Measurements from ENCODE around the gene UBA6.
"Not testable (repeated sequence)": the region's sequence is repeated elsewhere in the genome, so short reads cannot be mapped to it uniquely, and the experiment has no call there.

The UBA6 gene

DNA sequence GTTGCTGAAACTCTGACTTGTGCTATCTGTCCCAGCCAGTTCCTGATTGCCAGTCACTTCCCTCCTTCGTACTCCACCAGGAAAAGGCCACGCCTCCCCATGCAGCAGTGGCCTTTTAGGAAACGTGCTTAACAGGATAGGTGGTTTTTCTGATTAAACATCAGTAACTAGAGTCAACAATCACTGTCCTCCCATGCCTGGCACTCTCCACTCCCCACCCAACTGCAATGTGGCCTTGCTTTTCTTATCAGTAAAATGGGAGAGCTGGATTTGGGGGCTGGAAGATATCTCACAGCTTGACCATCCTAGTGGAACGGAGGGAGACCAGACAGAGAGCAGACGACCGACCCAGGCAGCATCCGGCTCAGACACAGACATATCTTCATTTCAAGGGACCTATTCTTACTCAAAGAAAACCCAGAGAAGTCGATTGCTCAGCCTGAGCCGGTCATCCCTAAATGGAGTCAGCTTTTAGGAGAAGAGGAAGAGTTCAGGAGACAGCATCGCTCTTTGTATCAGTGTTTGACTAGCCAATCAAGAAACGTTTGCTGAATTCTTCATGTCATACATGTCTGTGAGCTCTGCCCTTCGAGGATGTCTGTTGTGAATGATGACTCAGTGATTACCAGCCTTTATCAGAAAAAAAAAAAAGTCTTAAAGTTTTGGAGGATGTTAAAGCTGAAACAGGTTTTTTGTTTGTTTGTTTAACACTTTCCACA is 12.7 kb upstream of the UBA6 start:
- DNase-seq = no peak

- DNase-seq = no peak
These were observed 11.9 kb upstream of the UBA6 start for GRCh38 chr4:67712650-67713528.

- no peak for DNase-seq
These were observed 11.2 kb upstream of the UBA6 start for GRCh38 chr4:67712000-67712625.

DNA sequence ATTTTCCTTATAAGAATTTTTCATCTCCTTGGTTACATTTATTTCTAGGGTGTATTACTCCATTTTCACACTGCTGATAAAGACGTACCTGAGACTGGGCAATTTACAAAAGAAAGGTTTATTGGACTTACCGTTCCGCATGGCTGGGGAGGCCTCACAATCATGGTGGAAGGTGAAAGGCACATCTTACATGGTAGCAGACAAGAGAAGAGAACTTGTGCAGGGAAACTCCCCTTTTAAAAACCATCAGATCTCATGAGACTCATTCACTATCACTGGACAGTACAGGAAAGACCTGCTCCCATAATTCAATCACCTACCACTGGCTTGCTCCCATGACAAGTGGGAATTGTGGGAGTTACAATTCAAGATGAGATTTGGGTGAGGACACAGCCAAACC is 5.7 kb upstream of the UBA6 start:
- DNase-seq = not testable (repeated sequence)

GRCh38 chr4:67704843-67705242 is 3.9 kb upstream of the UBA6 start:
- DNase-seq = no peak

GRCh38 chr4:67702166-67702565 is 1.2 kb upstream of the UBA6 start:
- DNase-seq = no peak

GRCh38 chr4:67701517-67701850 is 529 bp upstream of the UBA6 start:
- no peak for DNase-seq

DNA sequence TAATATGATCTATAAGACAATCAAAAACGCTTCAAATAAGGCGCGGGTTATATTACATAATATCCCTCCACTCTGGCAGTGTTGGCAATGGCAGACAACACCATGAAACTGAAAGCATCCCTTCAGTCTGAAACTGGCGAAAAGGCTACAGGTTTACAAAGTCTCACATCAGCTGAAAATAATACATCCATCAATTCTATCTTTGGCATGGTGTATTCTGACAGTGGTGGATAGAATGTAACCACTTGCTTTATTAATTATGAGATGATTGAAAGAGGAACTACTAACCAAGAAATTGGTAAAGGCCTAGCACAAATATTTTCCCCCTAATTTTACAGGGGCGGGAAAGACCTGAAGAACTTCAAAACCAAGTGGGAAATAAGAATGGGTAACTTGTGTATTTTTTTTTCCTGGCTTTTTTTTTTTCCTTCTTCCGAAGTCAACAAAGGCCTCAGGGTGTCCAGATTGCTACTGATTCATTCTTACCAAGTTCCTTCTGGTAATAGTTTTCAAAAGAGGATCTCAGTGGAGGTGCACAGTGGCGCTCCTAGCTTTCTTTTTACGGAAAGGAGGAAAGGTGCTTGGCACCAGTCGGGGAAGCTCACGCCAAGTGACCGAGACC is 728 bp downstream of the UBA6 start:
- DNase-seq = no peak

DNA sequence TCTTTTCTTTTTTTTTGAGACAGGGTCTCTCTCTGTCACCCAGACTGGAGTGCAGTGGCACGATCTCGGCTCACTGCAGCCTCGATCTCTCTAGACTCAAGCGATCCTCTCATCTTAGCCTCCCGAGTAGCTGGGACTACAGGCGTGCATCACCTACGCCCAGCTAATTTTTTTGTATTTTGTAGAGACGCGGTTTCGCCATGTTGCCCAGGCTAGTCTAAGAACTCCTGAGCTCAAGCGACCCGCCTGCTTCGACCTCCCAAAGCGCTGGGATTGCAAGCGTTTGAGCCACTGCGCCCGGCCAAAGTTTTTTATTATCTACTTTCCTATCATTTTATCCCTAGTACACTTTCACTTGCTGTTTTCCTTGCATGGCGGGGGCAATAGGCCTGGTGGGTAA is 1.4 kb downstream of the UBA6 start:
- DNase-seq = no peak

- no peak for DNase-seq
These were observed 2.9 kb downstream of the UBA6 start for GRCh38 chr4:67697860-67698687.

DNA sequence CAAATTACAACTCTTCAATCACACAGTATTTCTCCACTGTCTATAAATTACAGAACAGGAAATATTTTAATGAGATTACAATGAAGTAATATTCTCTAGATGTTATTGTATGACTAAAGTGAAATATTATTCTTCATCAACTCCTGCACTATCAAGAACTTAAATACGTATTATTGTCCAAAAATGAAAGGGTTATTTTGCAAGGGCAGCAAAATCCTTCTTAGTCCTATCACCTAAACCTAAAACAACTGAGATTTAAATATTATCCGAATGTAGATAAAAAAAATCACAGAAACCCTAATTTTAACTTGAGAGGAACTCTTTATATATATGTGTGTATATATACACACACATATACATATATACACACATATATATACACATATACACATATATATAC is 4.9 kb downstream of the UBA6 start:
- DNase-seq = no peak

DNA sequence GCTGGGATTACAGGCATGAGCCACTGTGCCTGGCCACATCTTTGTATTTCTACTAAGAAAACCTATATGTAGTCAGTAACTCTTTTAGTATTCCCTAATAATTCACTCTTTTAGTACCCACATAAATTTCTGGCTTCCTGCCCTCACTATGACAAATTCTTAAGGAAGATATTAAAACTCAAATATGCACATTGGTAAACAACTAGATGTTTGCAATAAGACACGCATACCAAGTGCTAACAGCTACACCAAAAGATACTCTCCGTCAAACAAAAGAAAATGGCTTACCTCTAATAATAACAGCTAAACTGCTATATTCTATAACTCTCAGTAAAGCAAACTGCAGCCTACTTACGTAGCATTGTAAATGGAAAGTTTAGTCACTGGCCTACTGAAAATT is 6.3 kb downstream of the UBA6 start:
- no peak for DNase-seq

GRCh38 chr4:67691328-67691727 is 9.6 kb downstream of the UBA6 start:
- DNase-seq = no peak

DNA sequence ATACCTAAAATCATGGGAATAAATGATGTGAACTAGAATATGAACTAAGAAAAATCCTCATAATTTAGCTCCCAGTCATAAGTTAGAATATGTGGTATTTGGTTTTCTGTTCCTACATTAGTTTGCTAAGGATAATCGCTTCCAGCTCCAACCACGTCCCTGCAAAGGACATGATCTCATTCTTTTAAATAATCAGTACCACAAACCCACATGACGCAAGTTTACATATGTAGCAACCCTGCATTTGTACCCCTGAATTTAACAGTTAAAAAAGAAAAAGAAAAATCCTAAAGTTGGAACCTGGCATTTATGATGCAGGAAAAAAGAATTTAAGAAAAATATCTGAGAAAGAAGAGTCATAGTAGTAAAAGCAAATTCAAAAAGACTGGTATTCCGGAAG is 13.3 kb downstream of the UBA6 start:
- no peak for DNase-seq

DNA sequence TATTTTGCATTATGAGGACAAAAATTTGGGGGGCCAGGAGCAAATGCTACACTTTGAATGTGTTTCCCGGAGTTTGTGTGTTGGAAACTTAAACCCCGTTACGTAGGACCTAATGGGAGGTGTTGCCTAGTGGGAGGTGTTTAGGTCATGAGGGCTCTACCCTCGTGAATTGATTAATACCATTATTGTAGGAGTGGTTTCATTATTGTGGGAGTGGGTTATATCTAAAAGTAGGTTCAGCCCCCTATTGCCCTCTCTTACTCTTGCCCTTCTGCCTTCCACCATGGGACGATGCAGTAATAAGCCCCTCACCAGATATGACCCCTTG is 15.5 kb downstream of the UBA6 start:
- no peak for DNase-seq

DNA sequence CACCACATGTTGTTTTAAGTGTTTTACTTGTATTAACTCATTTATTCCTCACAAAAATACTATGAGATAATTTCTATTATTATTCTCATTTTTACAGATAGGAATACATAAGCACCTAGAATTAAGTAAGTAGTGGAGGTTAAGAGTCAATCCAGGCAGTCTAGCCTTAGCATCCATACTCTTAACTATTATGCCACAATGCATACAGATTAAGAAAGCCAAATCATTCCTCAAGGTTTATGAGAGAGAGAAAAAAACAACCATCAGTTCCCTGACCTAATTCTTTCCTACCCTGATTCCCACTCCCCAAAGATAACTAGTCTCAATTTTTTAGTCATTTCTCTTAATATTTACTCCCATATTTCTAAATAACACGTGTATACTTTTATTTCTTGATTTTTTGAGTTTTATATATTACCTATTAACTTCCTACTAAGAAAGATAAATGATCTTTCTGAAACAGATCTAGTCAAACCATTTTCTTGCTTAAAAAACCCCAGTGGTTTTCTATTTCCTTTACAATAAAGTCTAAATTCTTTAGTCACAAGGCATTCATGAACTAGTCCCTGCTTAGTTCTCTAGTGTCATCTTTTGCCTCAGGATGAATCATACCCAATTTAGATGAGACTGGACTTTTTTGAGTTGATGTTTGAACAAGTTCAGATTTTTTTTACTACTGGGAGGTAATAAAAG is 16.0 kb downstream of the UBA6 start:
- no peak for DNase-seq

DNA sequence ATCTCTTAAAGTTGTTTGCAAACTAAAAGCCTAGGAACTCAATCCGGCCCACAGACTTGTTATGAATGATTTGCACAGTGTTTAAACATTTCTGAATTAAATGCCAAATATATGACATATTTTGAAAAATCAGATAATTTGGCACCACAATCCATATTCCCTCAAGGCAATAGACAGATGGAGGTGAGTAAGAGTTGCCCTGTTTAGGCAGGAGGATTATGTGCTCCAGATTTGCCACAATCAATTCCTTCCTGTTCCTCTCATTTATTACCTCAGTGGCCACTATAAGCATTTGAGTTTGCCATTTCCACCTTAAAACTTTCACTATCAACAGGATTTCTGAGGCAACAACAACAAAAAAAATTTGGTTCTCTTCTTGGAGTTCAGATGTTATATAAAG is 18.7 kb downstream of the UBA6 start:
- no peak for DNase-seq

GRCh38 chr4:67680581-67681222 is 20.3 kb downstream of the UBA6 start:
- DNase-seq = no peak

GRCh38 chr4:67678612-67679011 is 22.3 kb downstream of the UBA6 start:
- DNase-seq = no peak

DNA sequence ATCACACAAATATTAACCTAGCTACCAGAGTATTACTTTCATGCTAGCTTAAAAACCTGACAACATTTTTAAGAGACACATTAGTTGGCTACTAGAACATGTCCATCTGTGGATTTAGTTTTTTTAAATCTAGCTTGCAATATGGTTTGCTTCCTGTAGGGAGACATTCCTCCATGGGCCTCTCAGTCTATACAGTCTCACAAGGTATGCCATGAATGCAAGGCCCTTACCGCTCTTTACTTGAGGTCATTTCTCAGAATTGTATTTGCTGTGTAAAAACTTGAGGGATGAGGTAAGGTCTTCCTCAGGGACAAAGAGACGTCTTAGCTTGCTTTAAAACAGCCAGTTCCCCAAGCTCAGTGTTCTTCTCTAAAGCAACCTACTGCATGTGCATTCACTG is 26.9 kb downstream of the UBA6 start:
- DNase-seq = no peak

DNA sequence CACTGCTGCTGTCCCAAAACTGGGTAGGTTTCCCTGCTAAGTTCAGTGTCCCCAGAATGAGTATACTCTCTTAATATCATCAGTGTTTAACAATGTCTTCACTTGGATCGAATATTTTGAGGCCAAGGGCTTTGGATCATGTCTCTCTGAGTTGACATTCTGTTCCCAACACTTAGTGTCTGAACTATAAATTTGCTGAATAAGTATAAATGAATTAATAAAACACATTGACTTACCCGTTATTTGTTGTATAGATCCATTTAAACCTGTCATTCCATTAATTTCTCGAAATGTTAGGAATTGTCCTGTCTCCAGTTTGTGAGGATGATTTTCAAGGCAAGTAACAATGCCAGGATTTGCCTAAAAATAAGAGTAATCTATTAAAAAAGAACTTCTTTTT is 32.6 kb downstream of the UBA6 start:
- DNase-seq = no peak

DNA sequence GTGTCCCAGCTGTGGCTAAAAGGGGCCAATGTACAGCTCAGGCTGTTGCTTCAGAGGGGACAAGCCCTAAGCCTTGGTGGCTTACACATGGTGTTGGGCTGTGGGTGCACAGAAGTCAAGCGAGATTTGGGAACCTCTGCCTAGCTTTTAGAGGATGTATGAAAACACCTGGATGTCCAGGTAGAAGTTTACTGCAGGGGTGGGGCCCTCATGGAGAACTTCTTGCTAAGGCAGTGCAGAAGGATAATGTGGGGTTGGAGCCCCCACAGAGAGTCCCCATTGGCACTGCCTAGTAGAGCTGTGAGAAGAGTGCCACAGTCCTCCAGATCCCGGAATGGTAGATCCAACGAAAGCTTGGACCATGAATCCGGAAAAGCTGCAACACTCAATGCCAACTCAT is 40.5 kb downstream of the UBA6 start:
- no peak for DNase-seq
